Smooth muscle cell (in vitro differentiated cells): Measurements from ENCODE around the gene NT5DC4. TPM values are rescaled to one million over a fixed set of nuclear protein-coding genes. Genes with fewer than 3 reads are reported as not detected.

ENCODE experiments used
- DNase-seq: peaks from one replicate; lab custom pipeline; 2025; ENCODE audit not compliant: unreplicated experiment; lab: John Stamatoyannopoulos, UW
- H2AFZ ChIP-seq: fragments of 200-600 bp; sonication (generic); 2 replicates; pipeline ENCODE4 v1.6.0; 2016; ENCODE audit warnings: antibody characterized with exemption, low read depth, mild to moderate bottlenecking
- H3F3A ChIP-seq: fragments of 200-600 bp; sonication (generic); 2 replicates; pipeline ENCODE4 v1.6.0; 2017; ENCODE audit warnings: antibody characterized with exemption, low read depth
- H3K27ac ChIP-seq: fragments of 200-600 bp; sonication (generic); 2 replicates; pipeline ENCODE4 v1.5.1; 2016; ENCODE audit warnings: low read depth, mild to moderate bottlenecking
- H3K27me3 ChIP-seq: fragments of 200-600 bp; sonication (generic); 2 replicates; pipeline ENCODE4 v1.6.1; 2016; ENCODE audit warnings: low read depth, mild to moderate bottlenecking
- H3K36me3 ChIP-seq: fragments of 200-600 bp; sonication (generic); 2 replicates; pipeline ENCODE4 v1.5.1; 2016; ENCODE audit warnings: low read depth
- H3K4me1 ChIP-seq: fragments of 200-600 bp; sonication (generic); 2 replicates; pipeline ENCODE4 v1.5.1; 2016; ENCODE audit warnings: low read depth
- H3K4me2 ChIP-seq: fragments of 200-600 bp; sonication (generic); 2 replicates; pipeline ENCODE4 v1.6.0; 2016; ENCODE audit warnings: mild to moderate bottlenecking
- H3K4me3 ChIP-seq: fragments of 200-600 bp; sonication (generic); 2 replicates; pipeline ENCODE4 v1.5.1; 2016; ENCODE audit warnings: mild to moderate bottlenecking
- H3K79me2 ChIP-seq: fragments of 200-600 bp; sonication (generic); 2 replicates; pipeline ENCODE4 v1.6.0; 2016; ENCODE audit warnings: low read depth, mild to moderate bottlenecking
- H3K9ac ChIP-seq: fragments of 200-600 bp; sonication (generic); 2 replicates; pipeline ENCODE4 v1.6.0; 2016; ENCODE audit warnings: low read depth
- H3K9me3 ChIP-seq: fragments of 200-600 bp; sonication (generic); replicated peaks from 2 replicates; pipeline ENCODE4 v1.5.1; 2016; ENCODE audit warnings: low read depth
- H4K20me1 ChIP-seq: fragments of 200-600 bp; sonication (generic); 2 replicates; pipeline ENCODE4 v1.6.0; 2016; ENCODE audit warnings: low read depth
- WGBS: methylation state at CpG from one replicate; pipeline ENCODE4 v1.1.7; 2016; ENCODE audit warnings: low lambda C conversion rate; 5-methylcytosine and 5-hydroxymethylcytosine counted together
- polyA plus RNA-seq: library from polyadenylated mRNA; unstranded; fragments of >200 nt; fragmentation: Nextera tagmentation; extraction: Ambion mirVana; gene quantifications from 2 replicates; pipeline ENCODE4 v1.2.1, GENCODE V29; 2016
- total RNA-seq: library from RNA; depleted of rRNA; stranded (reverse); fragments of >200 nt; gene quantifications from 2 replicates; pipeline ENCODE4 v1.2.3, GENCODE V29; 2014
- TF ChIP-seq, protein P1 (sequence below): fragments of 200-600 bp; sonication (generic); IDR thresholded peaks from 2 replicates; pipeline ENCODE4 v1.5.1; 2017; ENCODE audit warnings: borderline replicate concordance, mild to moderate bottlenecking, antibody characterized with exemption; ENCODE audit not compliant: insufficient read depth, poor library complexity, severe bottlenecking

NT5DC4 gene
- total and polyA plus RNA-seq, 2 experiments from 2014 or later, result not detected

- Histone ChIP-seq H3K4me1 (peaks cover 6% of the 10 kb centered on the region), H3K4me3 (no peak overlapping the region), H3K36me3 (no peaks in the 10 kb centered on the region), H3K79me2 (no peaks in the 10 kb centered on the region), H3K9ac (no peak overlapping the region), H3K4me2 (no peak overlapping the region), H3K27ac (no peak overlapping the region), H2AFZ (no peak overlapping the region), H4K20me1 (no peaks in the 10 kb centered on the region), H3K9me3 (no peaks in the 10 kb centered on the region), H3K27me3 (no peaks in the 10 kb centered on the region), H3F3A (peaks cover 3% of the 10 kb centered on the region)
- 62% methylated on average over 2 of the region's 2 CpGs for WGBS
- no peak for DNase-seq
- TF ChIP-seq, protein P1, sequence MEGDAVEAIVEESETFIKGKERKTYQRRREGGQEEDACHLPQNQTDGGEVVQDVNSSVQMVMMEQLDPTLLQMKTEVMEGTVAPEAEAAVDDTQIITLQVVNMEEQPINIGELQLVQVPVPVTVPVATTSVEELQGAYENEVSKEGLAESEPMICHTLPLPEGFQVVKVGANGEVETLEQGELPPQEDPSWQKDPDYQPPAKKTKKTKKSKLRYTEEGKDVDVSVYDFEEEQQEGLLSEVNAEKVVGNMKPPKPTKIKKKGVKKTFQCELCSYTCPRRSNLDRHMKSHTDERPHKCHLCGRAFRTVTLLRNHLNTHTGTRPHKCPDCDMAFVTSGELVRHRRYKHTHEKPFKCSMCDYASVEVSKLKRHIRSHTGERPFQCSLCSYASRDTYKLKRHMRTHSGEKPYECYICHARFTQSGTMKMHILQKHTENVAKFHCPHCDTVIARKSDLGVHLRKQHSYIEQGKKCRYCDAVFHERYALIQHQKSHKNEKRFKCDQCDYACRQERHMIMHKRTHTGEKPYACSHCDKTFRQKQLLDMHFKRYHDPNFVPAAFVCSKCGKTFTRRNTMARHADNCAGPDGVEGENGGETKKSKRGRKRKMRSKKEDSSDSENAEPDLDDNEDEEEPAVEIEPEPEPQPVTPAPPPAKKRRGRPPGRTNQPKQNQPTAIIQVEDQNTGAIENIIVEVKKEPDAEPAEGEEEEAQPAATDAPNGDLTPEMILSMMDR, result no peak
Measured at GRCh38 chr2:112772911-112773475, 52.2 kb downstream of the NT5DC4 start.

- H3K27me3 ChIP-seq, result no peaks in the 10 kb centered on the region
- no peak overlapping the region for H3K27ac ChIP-seq
- H3K4me1 ChIP-seq, result peaks cover 6% of the 10 kb centered on the region
- H2AFZ ChIP-seq, result no peak overlapping the region
- 90% methylated on average over 2 of the region's 2 CpGs for WGBS
- H3K4me3 ChIP-seq, result no peak overlapping the region
- no peaks in the 10 kb centered on the region for H3K9me3 ChIP-seq
- H3F3A ChIP-seq, result no peaks in the 10 kb centered on the region
- H3K79me2 ChIP-seq, result no peaks in the 10 kb centered on the region
- TF ChIP-seq, protein P1, result no peak
- H3K4me2 ChIP-seq, result no peak overlapping the region
- no peak for DNase-seq
- H3K36me3 ChIP-seq, result no peaks in the 10 kb centered on the region
- no peaks in the 10 kb centered on the region for H4K20me1 ChIP-seq
- H3K9ac ChIP-seq, result no peak overlapping the region
Measured at GRCh38 chr2:112773556-112773955, 52.7 kb downstream of the NT5DC4 start.

DNA sequence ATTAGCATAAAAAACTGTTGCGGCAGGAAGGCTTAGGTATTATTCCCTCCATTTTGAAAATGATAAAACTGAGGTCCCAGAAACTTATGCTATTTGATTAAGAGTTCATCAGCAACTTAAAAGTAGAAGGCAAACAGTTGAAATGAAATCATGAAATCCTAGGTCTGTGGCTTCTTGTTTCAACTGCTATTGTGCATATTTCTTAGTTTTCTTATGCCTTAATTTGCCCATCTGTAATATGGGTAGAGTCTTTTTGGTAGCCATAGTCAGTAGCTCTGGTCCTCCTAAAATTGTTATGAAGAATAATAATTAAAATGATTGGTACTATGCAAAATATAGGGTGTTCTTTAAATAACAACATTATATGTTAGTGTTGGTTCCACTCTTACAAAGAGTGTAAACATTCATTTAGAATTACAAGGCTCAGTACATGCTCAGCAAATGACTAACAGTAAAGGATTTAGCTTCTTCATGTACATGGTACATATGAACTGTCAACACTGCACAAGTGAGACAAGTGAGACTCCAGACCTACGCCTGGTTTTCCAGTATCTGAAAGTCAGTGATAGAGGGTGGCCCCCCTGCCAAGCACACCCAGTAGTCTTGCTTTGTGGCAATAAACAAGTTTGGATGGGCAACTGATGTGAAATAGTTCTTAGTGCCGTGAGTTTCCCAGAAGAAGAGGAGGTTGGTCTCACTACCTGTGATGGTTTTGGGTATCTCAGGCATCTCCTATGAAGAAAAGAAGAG lies 53.9 kb downstream of the NT5DC4 start:
- H3K27ac ChIP-seq, result peak overlapping the region; percentile 25
- no peak overlapping the region for H3K4me3 ChIP-seq
- no peaks in the 10 kb centered on the region for H3K79me2 ChIP-seq
- no peaks in the 10 kb centered on the region for H3K27me3 ChIP-seq
- H3K36me3 ChIP-seq, result no peaks in the 10 kb centered on the region
- no peak overlapping the region for H3K9ac ChIP-seq
- no peak overlapping the region for H3K4me2 ChIP-seq
- H3K4me1 ChIP-seq, result peaks cover 6% of the 10 kb centered on the region
- no peaks in the 10 kb centered on the region for H3K9me3 ChIP-seq
- no peak overlapping the region for H2AFZ ChIP-seq
- no peak for DNase-seq
- TF ChIP-seq, protein P1, result no peak
- H3F3A ChIP-seq, result no peaks in the 10 kb centered on the region
- H4K20me1 ChIP-seq, result no peaks in the 10 kb centered on the region
- 53% methylated on average over 3 of the region's 3 CpGs for WGBS
